H1 (cell line): ENCODE data around the gene KXD1. TPM values are rescaled to one million over a fixed set of nuclear protein-coding genes. Genes with fewer than 3 reads are reported as not detected.

ENCODE experiments used
- ASH2L ChIP-seq: fragments of 200-600, 300-600 bp; sonication (generic); IDR thresholded peaks from one replicate; pipeline ENCODE4 v1.7.1; 2017; ENCODE audit warnings: low read length
- CBX5 ChIP-seq: fragments of 300-800, 300-1000 bp; sonication (generic); IDR thresholded peaks from 2 replicates; pipeline ENCODE4 v1.7.1; 2016; ENCODE audit warnings: antibody characterized with exemption, low read length, low read depth
- CHD7 ChIP-seq: fragments of 300-600 bp; sonication (generic); IDR thresholded peaks from 2 replicates; pipeline ENCODE4 v1.7.1; 2012; ENCODE audit warnings: low read length, moderate library complexity, mild to moderate bottlenecking, inconsistent platforms; ENCODE audit not compliant: insufficient replicate concordance
- CTBP2 ChIP-seq: IDR thresholded peaks from 2 replicates; pipeline ENCODE4 v1.7.0; 2011; ENCODE audit warnings: borderline replicate concordance, mild to moderate bottlenecking, moderate library complexity, mixed read lengths, low read length; ENCODE audit not compliant: insufficient read depth, insufficient read length
- E2F6 ChIP-seq: IDR thresholded peaks from 2 replicates; pipeline ENCODE4 v1.6.1; 2012; ENCODE audit warnings: inconsistent platforms
- GTF2F1 ChIP-seq: IDR thresholded peaks from 2 replicates; pipeline ENCODE4 v1.6.1; 2012; ENCODE audit warnings: low read depth, low read length, improper control_type of control experiment, borderline replicate concordance
- TAF7 ChIP-seq: optimal IDR thresholded peaks from 2 replicates; pipeline ENCODE3; 2011; ENCODE audit warnings: low read depth, mild to moderate bottlenecking, inconsistent platforms, low read length, moderate library complexity, borderline replicate concordance
- polyA plus RNA-seq, 7 experiments: library from polyadenylated mRNA; depleted of rRNA in 3 of 7; stranded (reverse) in 5 of 7; unstranded in 2 of 7; fragments of >200 nt in 5 of 7; fragments of 200-250 nt in 2 of 7; gene quantifications; 1 replicate in 5 of 7; 2 replicates in 1 of 7; 4 replicates in 1 of 7; pipeline versions ENCODE4 v1.2.1 to v1.2.3, GENCODE V29; 2011 to 2013; ENCODE audit warnings: missing spikeins in 2 of 7, mixed read lengths in 2 of 7
- total RNA-seq: library from RNA; stranded (reverse); fragmentation: NEBNext Ultra II Directional; extraction: Animal tissue kit (Norgen Biotek cat#: 25700); gene quantifications from 2 replicates; pipeline ENCODE4 v1.2.1, GENCODE V29; 2021

Gene KXD1
- total and polyA plus RNA-seq, 2 of the 8 experiments (the other 6 are each of a cell fraction or from before 2014, with no cell fraction given) = 115 to 267 TPM

GRCh38 chr19:18541992-18542940, 15.4 kb upstream of the KXD1 start (continued):
- TF ChIP-seq CHD7 (no peak), E2F6 (no peak), CTBP2 (no peak), TAF7 (no peak), CBX5 (no peak), ASH2L (no peak), GTF2F1 (no peak)
